DOHH2 (cell line): ENCODE measurements around the gene POP4.

Experiments used
- EZH2phosphoT487 ChIP-seq: fragments of 200-600 bp; sonication (generic); IDR thresholded peaks from 2 replicates; pipeline ENCODE4 v1.6.1; 2017; ENCODE audit warnings: borderline replicate concordance, mild to moderate bottlenecking, antibody characterized with exemption, low read length, moderate library complexity, mixed read lengths
- TF ChIP-seq, protein P1 (sequence below): fragments of 200-600 bp; sonication (generic); IDR thresholded peaks from one replicate; pipeline ENCODE4 v1.5.1; 2014; ENCODE audit warnings: antibody characterized with exemption, mild to moderate bottlenecking, low read depth, low read length; ENCODE audit not compliant: poor library complexity, severe bottlenecking

DNA sequence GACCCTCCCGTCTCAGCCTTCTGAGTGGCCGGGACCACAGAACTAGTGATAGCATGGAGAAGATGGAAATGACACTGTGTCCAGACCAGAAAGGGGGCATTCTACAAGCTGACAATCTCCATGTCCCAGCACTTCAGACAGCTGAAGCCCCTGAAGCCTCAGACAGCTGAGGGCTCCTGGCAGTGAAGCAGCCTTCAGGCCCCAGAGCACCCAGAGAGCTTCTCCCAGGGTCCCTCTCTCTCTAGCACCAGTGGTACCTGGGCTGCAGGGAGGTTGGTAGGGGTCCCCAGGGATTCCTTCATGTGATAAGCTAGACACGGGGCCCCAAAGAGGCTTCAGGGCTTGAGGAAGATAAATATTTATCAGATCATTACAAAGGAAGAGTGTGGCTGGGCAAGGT is 7.6 kb upstream of the POP4 start:
- TF ChIP-seq, protein P1, sequence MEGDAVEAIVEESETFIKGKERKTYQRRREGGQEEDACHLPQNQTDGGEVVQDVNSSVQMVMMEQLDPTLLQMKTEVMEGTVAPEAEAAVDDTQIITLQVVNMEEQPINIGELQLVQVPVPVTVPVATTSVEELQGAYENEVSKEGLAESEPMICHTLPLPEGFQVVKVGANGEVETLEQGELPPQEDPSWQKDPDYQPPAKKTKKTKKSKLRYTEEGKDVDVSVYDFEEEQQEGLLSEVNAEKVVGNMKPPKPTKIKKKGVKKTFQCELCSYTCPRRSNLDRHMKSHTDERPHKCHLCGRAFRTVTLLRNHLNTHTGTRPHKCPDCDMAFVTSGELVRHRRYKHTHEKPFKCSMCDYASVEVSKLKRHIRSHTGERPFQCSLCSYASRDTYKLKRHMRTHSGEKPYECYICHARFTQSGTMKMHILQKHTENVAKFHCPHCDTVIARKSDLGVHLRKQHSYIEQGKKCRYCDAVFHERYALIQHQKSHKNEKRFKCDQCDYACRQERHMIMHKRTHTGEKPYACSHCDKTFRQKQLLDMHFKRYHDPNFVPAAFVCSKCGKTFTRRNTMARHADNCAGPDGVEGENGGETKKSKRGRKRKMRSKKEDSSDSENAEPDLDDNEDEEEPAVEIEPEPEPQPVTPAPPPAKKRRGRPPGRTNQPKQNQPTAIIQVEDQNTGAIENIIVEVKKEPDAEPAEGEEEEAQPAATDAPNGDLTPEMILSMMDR: no peak
- no peak for TF ChIP-seq EZH2phosphoT487
